ENCODE results near the gene KCNK3.
A peak's percentile ranks its signal among the peaks of the same experiment; 100 is the strongest.
"Not testable (repeated sequence)": the region's sequence is repeated elsewhere in the genome, so short reads cannot be mapped to it uniquely, and the experiment has no call there.

The KCNK3 gene

GRCh38 chr2:26733413-26733812 lies 40.9 kb downstream of the KCNK3 start:
- no peak for DNase-seq

GRCh38 chr2:26735097-26735496 lies 42.6 kb downstream of the KCNK3 start:
- DNase-seq, result peak; percentile 85

GRCh38 chr2:26735883-26736588 lies 43.5 kb downstream of the KCNK3 start:
- DNase-seq, result no peak

GRCh38 chr2:26737221-26737620 lies 44.7 kb downstream of the KCNK3 start:
- no peak for DNase-seq

GRCh38 chr2:26738481-26738880 lies 46.0 kb downstream of the KCNK3 start:
- no peak for DNase-seq

GRCh38 chr2:26739514-26739913 lies 47.0 kb downstream of the KCNK3 start:
- no peak for DNase-seq

GRCh38 chr2:26740346-26740745 lies 47.8 kb downstream of the KCNK3 start:
- no peak for DNase-seq

- peak; percentile 20 for DNase-seq
These were observed 48.4 kb downstream of the KCNK3 start for GRCh38 chr2:26740890-26741302.

GRCh38 chr2:26742048-26742770 lies 49.7 kb downstream of the KCNK3 start:
- DNase-seq, result no peak

GRCh38 chr2:26743852-26744251 lies 51.3 kb downstream of the KCNK3 start:
- no peak for DNase-seq

- DNase-seq, result no peak
These were observed 52.4 kb downstream of the KCNK3 start for GRCh38 chr2:26744953-26745352.

- DNase-seq, result peak; percentile 77
These were observed 53.2 kb downstream of the KCNK3 start for GRCh38 chr2:26745609-26746327.

- DNase-seq, result no peak
These were observed 54.4 kb downstream of the KCNK3 start for GRCh38 chr2:26746934-26747333.

- DNase-seq, result peak; percentile 51
These were observed 57.4 kb downstream of the KCNK3 start for GRCh38 chr2:26749787-26750420.

GRCh38 chr2:26750467-26750866 lies 57.9 kb downstream of the KCNK3 start:
- DNase-seq, result not testable (repeated sequence)

GRCh38 chr2:26752656-26753055 lies 60.1 kb downstream of the KCNK3 start:
- DNase-seq, result peak; percentile 53

GRCh38 chr2:26754539-26754938 lies 62.0 kb downstream of the KCNK3 start:
- no peak for DNase-seq

GRCh38 chr2:26754972-26755670 lies 62.6 kb downstream of the KCNK3 start:
- no peak for DNase-seq

GRCh38 chr2:26756337-26756736 lies 63.8 kb downstream of the KCNK3 start:
- DNase-seq, result no peak

GRCh38 chr2:26757873-26758789 lies 65.6 kb downstream of the KCNK3 start:
- peak; percentile 100 for DNase-seq

GRCh38 chr2:26758790-26759321 lies 66.3 kb downstream of the KCNK3 start:
- DNase-seq, result peak; percentile 35

All from fibroblast of upper back skin (primary cell).